Measurements from ENCODE around the gene TIMP1. TPM values are rescaled to one million over a fixed set of nuclear protein-coding genes. Genes with fewer than 3 reads are reported as not detected.
"Not testable (repeated sequence)": the region's sequence is repeated elsewhere in the genome, so short reads cannot be mapped to it uniquely, and the experiment has no call there.

The TIMP1 gene
- total RNA-seq, 1 donor from 2014 or later, result 31.8 TPM

GRCh38 chrX:47596256-47596655 lies 14.0 kb downstream of the TIMP1 start:
- Histone ChIP-seq H3K4me1 (ENCODE audit: control insufficient read depth in 3 of 3, insufficient read depth in 3 of 3, low read length in 3 of 3) (no peaks in the 10 kb centered on the region), H3K36me3 (ENCODE audit: control insufficient read depth in 3 of 3, insufficient read depth in 3 of 3, low read length in 3 of 3) (no peaks in the 10 kb centered on the region), H3K27me3 (ENCODE audit: control insufficient read depth in 3 of 3, insufficient read depth in 3 of 3, low read length in 3 of 3) (no peaks in the 10 kb centered on the region), H3K9ac (ENCODE audit: low read depth in 1 of 3, low read length in 3 of 3) (no peak overlapping the region), H3K4me3 (ENCODE audit: low read length in 3 of 3) (no peak overlapping the region), H3K27ac (ENCODE audit: low read depth, low read length) (no peak overlapping the region), H3K9me3 (ENCODE audit: control insufficient read depth in 3 of 3, low read length in 3 of 3) (peaks cover 0 to 3% (median 0%) of the 10 kb centered on the region in 3 donors)

DNA sequence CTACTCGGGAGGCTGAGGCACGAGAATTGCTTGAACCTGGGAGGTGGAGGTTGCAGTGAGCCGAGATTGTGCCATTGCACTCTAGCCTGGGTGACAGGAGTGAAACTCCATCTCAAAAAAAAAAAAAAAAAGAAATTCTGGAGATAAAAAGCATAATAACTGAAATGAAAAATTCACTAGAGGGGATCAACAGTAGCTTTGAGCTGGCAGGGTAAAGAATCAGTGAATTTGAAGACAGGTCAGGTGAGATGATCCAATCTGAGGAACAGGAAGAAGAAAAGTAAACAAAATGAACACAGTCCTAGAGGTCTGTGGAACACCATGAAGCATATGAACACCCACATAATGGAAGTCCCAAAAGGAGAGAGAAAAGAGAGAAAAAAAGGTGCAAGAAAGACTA lies 15.0 kb downstream of the TIMP1 start:
- no peaks in the 10 kb centered on the region for H3K4me1 ChIP-seq (ENCODE audit: control insufficient read depth in 3 of 3, insufficient read depth in 3 of 3, low read length in 3 of 3)
- no peaks in the 10 kb centered on the region for H3K36me3 ChIP-seq (ENCODE audit: control insufficient read depth in 3 of 3, insufficient read depth in 3 of 3, low read length in 3 of 3)
- no peaks in the 10 kb centered on the region for H3K27me3 ChIP-seq (ENCODE audit: control insufficient read depth in 3 of 3, insufficient read depth in 3 of 3, low read length in 3 of 3)
- H3K9me3 ChIP-seq (ENCODE audit: control insufficient read depth in 3 of 3, low read length in 3 of 3), result peaks cover 0 to 3% (median 0%) of the 10 kb centered on the region in 3 donors
- no peak overlapping the region for H3K9ac ChIP-seq (ENCODE audit: low read depth in 1 of 3, low read length in 3 of 3)
- H3K27ac ChIP-seq (ENCODE audit: low read depth, low read length), result no peak overlapping the region
- no peak overlapping the region for H3K4me3 ChIP-seq (ENCODE audit: low read length in 3 of 3)

- H3K4me3 ChIP-seq (ENCODE audit: low read length in 3 of 3); H3K27me3 ChIP-seq (ENCODE audit: control insufficient read depth in 3 of 3, insufficient read depth in 3 of 3, low read length in 3 of 3); H3K9me3 ChIP-seq (ENCODE audit: control insufficient read depth in 3 of 3, low read length in 3 of 3); H3K9ac ChIP-seq (ENCODE audit: low read depth in 1 of 3, low read length in 3 of 3); H3K27ac ChIP-seq (ENCODE audit: low read depth, low read length); H3K4me1 ChIP-seq (ENCODE audit: control insufficient read depth in 3 of 3, insufficient read depth in 3 of 3, low read length in 3 of 3); H3K36me3 ChIP-seq (ENCODE audit: control insufficient read depth in 3 of 3, insufficient read depth in 3 of 3, low read length in 3 of 3): not testable (repeated sequence)
These were observed 20.9 kb downstream of the TIMP1 start for GRCh38 chrX:47603125-47603524.

DNA sequence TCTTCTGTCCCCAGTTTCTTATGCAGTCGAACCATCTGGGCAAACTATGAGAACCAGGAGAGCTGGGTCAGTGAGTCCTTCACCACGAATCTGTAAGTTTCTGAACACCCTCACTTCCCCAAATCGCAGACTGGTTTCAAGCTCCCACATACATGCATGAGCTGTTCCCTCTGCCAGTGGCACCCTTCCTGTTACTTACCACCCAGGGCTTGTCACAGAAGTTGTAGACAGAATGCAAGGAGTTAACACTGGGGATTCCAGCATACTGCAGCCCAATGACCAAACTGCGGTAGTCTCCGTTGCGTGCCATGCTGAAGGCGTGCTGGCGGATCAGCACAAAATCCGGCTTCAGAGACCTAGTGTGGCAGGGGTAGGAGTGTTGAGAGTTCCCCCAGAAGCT lies 22.8 kb downstream of the TIMP1 start:
- Histone ChIP-seq H3K9me3 (ENCODE audit: control insufficient read depth in 3 of 3, low read length in 3 of 3) (peaks cover 0 to under 1% (median 0%) of the 10 kb centered on the region in 3 donors), H3K27me3 (ENCODE audit: control insufficient read depth in 3 of 3, insufficient read depth in 3 of 3, low read length in 3 of 3) (no peaks in the 10 kb centered on the region), H3K4me1 (ENCODE audit: control insufficient read depth in 3 of 3, insufficient read depth in 3 of 3, low read length in 3 of 3) (no peaks in the 10 kb centered on the region), H3K4me3 (ENCODE audit: low read length in 3 of 3) (no peak overlapping the region), H3K36me3 (ENCODE audit: control insufficient read depth in 3 of 3, insufficient read depth in 3 of 3, low read length in 3 of 3) (no peaks in the 10 kb centered on the region), H3K27ac (ENCODE audit: low read depth, low read length) (no peak overlapping the region), H3K9ac (ENCODE audit: low read depth in 1 of 3, low read length in 3 of 3) (no peak overlapping the region)

DNA sequence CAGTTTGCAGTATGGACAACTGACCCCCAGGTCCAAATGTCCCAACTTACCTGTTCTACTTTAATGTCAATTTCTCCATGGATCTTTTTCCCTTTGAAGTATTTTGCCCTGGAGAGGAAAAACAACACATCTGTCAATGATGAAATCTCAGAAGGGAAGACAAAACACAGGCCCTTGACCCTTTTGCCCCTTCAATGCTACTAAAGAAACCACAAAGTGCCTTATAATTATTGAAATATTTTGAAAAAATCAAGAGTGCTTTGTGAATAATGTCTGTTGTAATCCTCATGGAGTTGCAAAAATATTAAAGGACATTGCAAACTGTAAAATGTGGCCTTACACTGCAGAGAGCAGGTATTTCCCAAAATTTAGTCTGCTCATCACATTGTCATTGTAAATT lies 24.9 kb downstream of the TIMP1 start:
- Histone ChIP-seq H3K4me3 (ENCODE audit: low read length in 3 of 3) (no peak overlapping the region), H3K27me3 (ENCODE audit: control insufficient read depth in 3 of 3, insufficient read depth in 3 of 3, low read length in 3 of 3) (no peaks in the 10 kb centered on the region), H3K9me3 (ENCODE audit: control insufficient read depth in 3 of 3, low read length in 3 of 3) (peaks cover 0 to 2% (median 0%) of the 10 kb centered on the region in 3 donors), H3K36me3 (ENCODE audit: control insufficient read depth in 3 of 3, insufficient read depth in 3 of 3, low read length in 3 of 3) (no peaks in the 10 kb centered on the region), H3K9ac (ENCODE audit: low read depth in 1 of 3, low read length in 3 of 3) (no peak overlapping the region), H3K4me1 (ENCODE audit: control insufficient read depth in 3 of 3, insufficient read depth in 3 of 3, low read length in 3 of 3) (no peaks in the 10 kb centered on the region), H3K27ac (ENCODE audit: low read depth, low read length) (no peak overlapping the region)

GRCh38 chrX:47608130-47608810 lies 26.0 kb downstream of the TIMP1 start:
- H3K9me3 ChIP-seq (ENCODE audit: control insufficient read depth in 3 of 3, low read length in 3 of 3), result peaks cover 0 to 2% (median 0%) of the 10 kb centered on the region in 3 donors
- H3K36me3 ChIP-seq (ENCODE audit: control insufficient read depth in 3 of 3, insufficient read depth in 3 of 3, low read length in 3 of 3), result no peaks in the 10 kb centered on the region
- no peak overlapping the region for H3K9ac ChIP-seq (ENCODE audit: low read depth in 1 of 3, low read length in 3 of 3)
- no peak overlapping the region for H3K4me3 ChIP-seq (ENCODE audit: low read length in 3 of 3)
- H3K27me3 ChIP-seq (ENCODE audit: control insufficient read depth in 3 of 3, insufficient read depth in 3 of 3, low read length in 3 of 3), result no peaks in the 10 kb centered on the region
- no peak overlapping the region for H3K27ac ChIP-seq (ENCODE audit: low read depth, low read length)
- no peaks in the 10 kb centered on the region for H3K4me1 ChIP-seq (ENCODE audit: control insufficient read depth in 3 of 3, insufficient read depth in 3 of 3, low read length in 3 of 3)

- Histone ChIP-seq H3K4me3 (ENCODE audit: low read length in 3 of 3) (no peak overlapping the region), H3K9ac (ENCODE audit: low read depth in 1 of 3, low read length in 3 of 3) (no peak overlapping the region), H3K36me3 (ENCODE audit: control insufficient read depth in 3 of 3, insufficient read depth in 3 of 3, low read length in 3 of 3) (no peaks in the 10 kb centered on the region), H3K4me1 (ENCODE audit: control insufficient read depth in 3 of 3, insufficient read depth in 3 of 3, low read length in 3 of 3) (no peaks in the 10 kb centered on the region), H3K9me3 (ENCODE audit: control insufficient read depth in 3 of 3, low read length in 3 of 3) (peaks cover 0 to 2% (median 0%) of the 10 kb centered on the region in 3 donors), H3K27me3 (ENCODE audit: control insufficient read depth in 3 of 3, insufficient read depth in 3 of 3, low read length in 3 of 3) (no peaks in the 10 kb centered on the region), H3K27ac (ENCODE audit: low read depth, low read length) (no peak overlapping the region)
These were observed 28.3 kb downstream of the TIMP1 start for GRCh38 chrX:47610511-47610910.

DNA sequence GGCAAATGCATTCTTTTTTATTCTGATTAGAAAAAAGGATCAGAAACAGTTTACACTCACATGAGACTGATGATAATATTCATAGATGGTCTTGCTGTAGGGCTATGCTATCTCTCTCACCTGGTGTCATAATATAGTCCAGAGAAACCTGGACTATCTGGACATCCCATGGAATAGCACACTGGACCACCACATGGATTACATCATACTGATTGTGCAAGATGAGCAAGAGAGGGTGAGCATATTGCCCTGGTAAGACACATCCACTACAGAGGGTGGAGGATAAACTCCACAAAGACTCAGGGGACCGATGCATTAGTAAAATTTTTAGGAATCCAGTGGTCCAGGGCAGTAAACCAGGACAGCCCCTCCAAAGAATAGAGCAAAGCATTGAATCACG lies 29.3 kb downstream of the TIMP1 start:
- H3K27me3 ChIP-seq (ENCODE audit: control insufficient read depth in 3 of 3, insufficient read depth in 3 of 3, low read length in 3 of 3), result no peaks in the 10 kb centered on the region
- no peak overlapping the region for H3K4me3 ChIP-seq (ENCODE audit: low read length in 3 of 3)
- no peak overlapping the region for H3K9ac ChIP-seq (ENCODE audit: low read depth in 1 of 3, low read length in 3 of 3)
- no peaks in the 10 kb centered on the region for H3K4me1 ChIP-seq (ENCODE audit: control insufficient read depth in 3 of 3, insufficient read depth in 3 of 3, low read length in 3 of 3)
- H3K9me3 ChIP-seq (ENCODE audit: control insufficient read depth in 3 of 3, low read length in 3 of 3), result peaks cover 0 to 2% (median 0%) of the 10 kb centered on the region in 3 donors
- H3K36me3 ChIP-seq (ENCODE audit: control insufficient read depth in 3 of 3, insufficient read depth in 3 of 3, low read length in 3 of 3), result no peaks in the 10 kb centered on the region
- no peak overlapping the region for H3K27ac ChIP-seq (ENCODE audit: low read depth, low read length)

DNA sequence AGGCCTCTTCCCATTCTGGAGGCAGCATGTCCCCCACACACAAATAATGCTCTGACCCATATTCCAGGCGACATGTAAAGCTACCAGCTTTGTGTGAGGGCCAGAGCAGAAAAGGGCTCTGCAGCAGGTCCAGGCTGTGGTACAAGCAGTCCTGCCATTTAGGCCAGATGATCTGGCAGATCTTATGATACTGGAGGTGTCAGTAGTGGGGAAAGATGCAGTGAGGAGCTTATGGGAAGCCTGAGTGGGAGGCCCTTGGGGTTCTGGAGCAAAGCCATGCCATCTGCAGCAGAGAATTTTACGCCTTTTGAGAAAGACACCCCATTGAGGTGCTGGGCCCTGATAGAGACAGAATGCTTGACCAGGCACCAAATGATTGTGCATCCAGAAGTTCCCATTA lies 29.7 kb downstream of the TIMP1 start:
- H3K9me3 ChIP-seq (ENCODE audit: control insufficient read depth in 3 of 3, low read length in 3 of 3), result peaks cover 0 to 2% (median 0%) of the 10 kb centered on the region in 3 donors
- no peak overlapping the region for H3K27ac ChIP-seq (ENCODE audit: low read depth, low read length)
- no peaks in the 10 kb centered on the region for H3K4me1 ChIP-seq (ENCODE audit: control insufficient read depth in 3 of 3, insufficient read depth in 3 of 3, low read length in 3 of 3)
- no peaks in the 10 kb centered on the region for H3K36me3 ChIP-seq (ENCODE audit: control insufficient read depth in 3 of 3, insufficient read depth in 3 of 3, low read length in 3 of 3)
- no peak overlapping the region for H3K4me3 ChIP-seq (ENCODE audit: low read length in 3 of 3)
- no peak overlapping the region for H3K9ac ChIP-seq (ENCODE audit: low read depth in 1 of 3, low read length in 3 of 3)
- no peaks in the 10 kb centered on the region for H3K27me3 ChIP-seq (ENCODE audit: control insufficient read depth in 3 of 3, insufficient read depth in 3 of 3, low read length in 3 of 3)

DNA sequence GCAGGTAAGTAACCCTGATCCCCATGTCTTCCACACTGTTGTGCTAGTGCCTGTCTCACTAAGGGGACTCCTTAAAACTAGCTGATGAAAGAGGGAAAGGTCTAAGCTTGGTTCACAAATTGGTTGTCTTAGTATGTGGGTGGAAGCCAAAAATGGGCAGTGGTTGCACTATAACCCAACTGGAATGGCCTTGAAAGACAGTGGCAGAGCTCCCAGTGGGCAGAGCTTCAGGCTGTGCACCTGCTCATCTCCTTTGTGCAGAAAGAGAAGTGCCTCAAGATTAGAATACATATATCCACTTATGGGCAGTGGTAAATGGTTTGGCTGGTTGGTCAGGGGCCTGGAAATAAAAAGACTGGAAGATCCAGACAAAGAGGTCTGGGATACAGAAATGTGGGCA lies 30.2 kb downstream of the TIMP1 start:
- H3K4me1 ChIP-seq (ENCODE audit: control insufficient read depth in 3 of 3, insufficient read depth in 3 of 3, low read length in 3 of 3), result no peaks in the 10 kb centered on the region
- no peak overlapping the region for H3K9ac ChIP-seq (ENCODE audit: low read depth in 1 of 3, low read length in 3 of 3)
- no peaks in the 10 kb centered on the region for H3K27me3 ChIP-seq (ENCODE audit: control insufficient read depth in 3 of 3, insufficient read depth in 3 of 3, low read length in 3 of 3)
- H3K4me3 ChIP-seq (ENCODE audit: low read length in 3 of 3), result no peak overlapping the region
- no peaks in the 10 kb centered on the region for H3K36me3 ChIP-seq (ENCODE audit: control insufficient read depth in 3 of 3, insufficient read depth in 3 of 3, low read length in 3 of 3)
- H3K27ac ChIP-seq (ENCODE audit: low read depth, low read length), result no peak overlapping the region
- H3K9me3 ChIP-seq (ENCODE audit: control insufficient read depth in 3 of 3, low read length in 3 of 3), result peaks cover 0 to 2% (median 0%) of the 10 kb centered on the region in 3 donors
